ENCODE data around the gene TMEM200A.
A peak's percentile ranks its signal among the peaks of the same experiment; 100 is the strongest.

Gene TMEM200A

GRCh38 chr6:130376936-130377335 is 11.1 kb downstream of the TMEM200A start:
- DNase-seq (ENCODE audit: insufficient read length, low spot score) (no peak), FAIRE-seq (peak; percentile 18)

GRCh38 chr6:130377371-130377770 is 11.6 kb downstream of the TMEM200A start:
- DNase-seq (ENCODE audit: insufficient read length, low spot score) (no peak), FAIRE-seq (no peak)

GRCh38 chr6:130377915-130378314 is 12.1 kb downstream of the TMEM200A start:
- FAIRE-seq (no peak), DNase-seq (ENCODE audit: insufficient read length, low spot score) (no peak)

GRCh38 chr6:130379223-130379622 is 13.4 kb downstream of the TMEM200A start:
- no peak for FAIRE-seq

GRCh38 chr6:130381012-130381411 is 15.2 kb downstream of the TMEM200A start:
- no peak for DNase-seq (ENCODE audit: insufficient read length, low spot score)
- FAIRE-seq: no peak

More at GRCh38 chr6:130379223-130379622, 13.4 kb downstream of the TMEM200A start:
- DNase-seq (ENCODE audit: insufficient read length, low spot score): no peak

- FAIRE-seq: peak; percentile 76
Measured at GRCh38 chr6:130381459-130382380, 15.9 kb downstream of the TMEM200A start.

GRCh38 chr6:130382872-130383490 is 17.2 kb downstream of the TMEM200A start:
- FAIRE-seq (no peak), DNase-seq (ENCODE audit: insufficient read length, low spot score) (no peak)

More at GRCh38 chr6:130381459-130382380, 15.9 kb downstream of the TMEM200A start:
- DNase-seq (ENCODE audit: insufficient read length, low spot score): no peak

- no peak for FAIRE-seq
- no peak for DNase-seq (ENCODE audit: insufficient read length, low spot score)
Measured at GRCh38 chr6:130385064-130385695, 19.4 kb downstream of the TMEM200A start.

- DNase-seq (ENCODE audit: insufficient read length, low spot score): no peak
- FAIRE-seq: no peak
Measured at GRCh38 chr6:130389142-130389541, 23.3 kb downstream of the TMEM200A start.

GRCh38 chr6:130390890-130391289 is 25.1 kb downstream of the TMEM200A start:
- FAIRE-seq (no peak), DNase-seq (ENCODE audit: insufficient read length, low spot score) (no peak)

GRCh38 chr6:130393306-130393705 is 27.5 kb downstream of the TMEM200A start:
- DNase-seq (ENCODE audit: insufficient read length, low spot score): no peak
- FAIRE-seq: no peak

GRCh38 chr6:130394246-130394645 is 28.4 kb downstream of the TMEM200A start:
- DNase-seq (ENCODE audit: insufficient read length, low spot score) (no peak), FAIRE-seq (no peak)

GRCh38 chr6:130395164-130395563 is 29.3 kb downstream of the TMEM200A start:
- no peak for FAIRE-seq

GRCh38 chr6:130396722-130397121 is 30.9 kb downstream of the TMEM200A start:
- FAIRE-seq (no peak), DNase-seq (ENCODE audit: insufficient read length, low spot score) (no peak)

More at GRCh38 chr6:130395164-130395563, 29.3 kb downstream of the TMEM200A start:
- no peak for DNase-seq (ENCODE audit: insufficient read length, low spot score)

- FAIRE-seq (no peak), DNase-seq (ENCODE audit: insufficient read length, low spot score) (no peak)
Measured at GRCh38 chr6:130405549-130405948, 39.7 kb downstream of the TMEM200A start.

- DNase-seq (ENCODE audit: insufficient read length, low spot score): no peak
- no peak for FAIRE-seq
Measured at GRCh38 chr6:130407032-130407431, 41.2 kb downstream of the TMEM200A start.

GRCh38 chr6:130409418-130410100 is 43.7 kb downstream of the TMEM200A start:
- no peak for DNase-seq (ENCODE audit: insufficient read length, low spot score)
- peak; percentile 33 for FAIRE-seq

GRCh38 chr6:130411481-130411880 is 45.7 kb downstream of the TMEM200A start:
- FAIRE-seq: peak; percentile 14
- no peak for DNase-seq (ENCODE audit: insufficient read length, low spot score)

GRCh38 chr6:130412556-130413290 is 46.9 kb downstream of the TMEM200A start:
- DNase-seq (ENCODE audit: insufficient read length, low spot score): no peak
- no peak for FAIRE-seq

GRCh38 chr6:130417951-130418350 is 52.1 kb downstream of the TMEM200A start:
- FAIRE-seq (no peak), DNase-seq (ENCODE audit: insufficient read length, low spot score) (no peak)
